Measurements from ENCODE around the gene INSM2. TPM values are rescaled to one million over a fixed set of nuclear protein-coding genes. Genes with fewer than 3 reads are reported as not detected.

INSM2 gene
- total and polyA plus RNA-seq, 2 donors (not counting 1 experiment from before 2014, with no cell fraction given): not detected

DNA sequence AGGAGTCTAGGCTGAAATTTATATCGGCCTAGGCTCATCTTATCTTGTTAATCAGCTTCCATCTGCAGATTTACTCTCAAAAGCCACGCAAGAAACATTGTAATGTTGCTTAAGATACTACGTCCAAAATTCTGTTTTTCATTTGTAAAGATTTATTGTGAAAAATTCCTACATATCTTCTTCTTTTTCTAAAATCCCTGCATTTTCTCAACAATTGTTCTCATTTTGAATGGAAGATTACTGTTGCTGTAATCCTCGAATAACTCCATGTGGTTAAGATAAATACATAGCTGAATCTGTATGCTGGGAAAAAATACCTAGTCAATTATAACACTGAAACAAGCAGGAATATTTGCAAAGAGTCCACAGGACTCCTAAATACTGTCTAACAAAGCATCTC is 15.6 kb downstream of the INSM2 start:
- H3K79me2 ChIP-seq (ENCODE audit: control insufficient read depth, insufficient read depth, low read length): no peaks in the 10 kb centered on the region
- ChIA-PET CTCF (no interaction called here), POLR2A (no interaction called here)
- no peak overlapping the region for H3K27ac ChIP-seq (ENCODE audit: low read length in 2 of 2)
- no peak overlapping the region for H3K4me3 ChIP-seq (ENCODE audit: control extremely low read depth in 1 of 5, extremely low read depth in 1 of 5, insufficient read depth in 1 of 5, low read depth in 2 of 5, low read length in 4 of 5)
- no peaks in the 10 kb centered on the region for H3K9me3 ChIP-seq (ENCODE audit: control extremely low read depth in 1 of 3, control insufficient read depth in 2 of 3, insufficient read depth in 1 of 3, low read length in 2 of 3)
- no peak overlapping the region for H3K4me2 ChIP-seq (replicated peaks; ENCODE audit: low read depth, low read length, poor library complexity, severe bottlenecking)
- no peak for DNase-seq
- no peaks in the 10 kb centered on the region for H4K20me1 ChIP-seq (ENCODE audit: control insufficient read depth, insufficient read depth, low read length, poor library complexity, severe bottlenecking)
- H2AFZ ChIP-seq (ENCODE audit: insufficient read depth, low read depth, low read length, poor library complexity, severe bottlenecking): no peak overlapping the region
- Mint-ChIP-seq H3K4me3 (no peak overlapping the region), H3K27ac (no peak overlapping the region), H3K9me3 (ENCODE audit: insufficient read depth) (no peaks in the 10 kb centered on the region), H3K27me3 (no peaks in the 10 kb centered on the region), H3K4me1 (no peaks in the 10 kb centered on the region)
- no peaks in the 10 kb centered on the region for H3K27me3 ChIP-seq (replicated peaks in 1 of 4; ENCODE audit: control extremely low read depth in 1 of 4, control insufficient read depth in 3 of 4, insufficient read depth in 4 of 4, low read length in 3 of 4)
- intact Hi-C loops (cut with micrococcal nuclease): no loop called here
- no peak for TF ChIP-seq EZH2 (IDR thresholded peaks at IDR 0.05; ENCODE audit: borderline replicate concordance, insufficient read depth, low read depth, low read length, poor library complexity, severe bottlenecking)
- TF ChIP-seq, protein P1, sequence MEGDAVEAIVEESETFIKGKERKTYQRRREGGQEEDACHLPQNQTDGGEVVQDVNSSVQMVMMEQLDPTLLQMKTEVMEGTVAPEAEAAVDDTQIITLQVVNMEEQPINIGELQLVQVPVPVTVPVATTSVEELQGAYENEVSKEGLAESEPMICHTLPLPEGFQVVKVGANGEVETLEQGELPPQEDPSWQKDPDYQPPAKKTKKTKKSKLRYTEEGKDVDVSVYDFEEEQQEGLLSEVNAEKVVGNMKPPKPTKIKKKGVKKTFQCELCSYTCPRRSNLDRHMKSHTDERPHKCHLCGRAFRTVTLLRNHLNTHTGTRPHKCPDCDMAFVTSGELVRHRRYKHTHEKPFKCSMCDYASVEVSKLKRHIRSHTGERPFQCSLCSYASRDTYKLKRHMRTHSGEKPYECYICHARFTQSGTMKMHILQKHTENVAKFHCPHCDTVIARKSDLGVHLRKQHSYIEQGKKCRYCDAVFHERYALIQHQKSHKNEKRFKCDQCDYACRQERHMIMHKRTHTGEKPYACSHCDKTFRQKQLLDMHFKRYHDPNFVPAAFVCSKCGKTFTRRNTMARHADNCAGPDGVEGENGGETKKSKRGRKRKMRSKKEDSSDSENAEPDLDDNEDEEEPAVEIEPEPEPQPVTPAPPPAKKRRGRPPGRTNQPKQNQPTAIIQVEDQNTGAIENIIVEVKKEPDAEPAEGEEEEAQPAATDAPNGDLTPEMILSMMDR (IDR thresholded peaks at IDR 0.05): no peak
- no peaks in the 10 kb centered on the region for H3K36me3 ChIP-seq (replicated peaks in 1 of 2; ENCODE audit: control extremely low read depth in 1 of 2, control insufficient read depth in 1 of 2, extremely low read depth in 1 of 2, insufficient read depth in 2 of 2, low read length in 1 of 2)
- H3K4me1 ChIP-seq (ENCODE audit: control insufficient read depth in 2 of 2, insufficient read depth in 2 of 2, low read length in 2 of 2): no peaks in the 10 kb centered on the region
- ATAC-seq (ENCODE audit: low read depth): no peak
- no CpG with 5 or more reads among the region's 4 CpGs for WGBS (ENCODE audit: insufficient coverage)
- H3K9ac ChIP-seq (ENCODE audit: low read length): no peak overlapping the region

DNA sequence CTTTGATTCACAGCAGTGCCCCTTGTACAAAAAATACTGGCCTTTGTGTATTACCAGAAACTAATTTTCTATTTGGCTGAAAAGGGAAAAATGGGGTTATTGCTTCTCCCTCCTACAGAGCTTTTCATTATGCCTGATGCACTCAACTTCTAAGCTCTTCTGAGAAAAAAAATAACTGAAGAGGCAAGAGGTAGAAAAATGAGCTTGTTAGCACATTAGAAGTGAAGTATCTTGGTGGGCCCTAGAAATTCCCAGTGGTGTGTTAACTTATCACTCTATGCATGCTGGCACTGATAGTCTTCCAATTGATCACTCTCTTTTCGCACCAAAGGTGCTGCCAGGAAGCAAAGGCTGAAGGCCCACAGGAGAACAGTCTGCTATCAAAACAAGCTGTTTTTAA is 17.1 kb downstream of the INSM2 start:
- TF ChIP-seq EZH2 (IDR thresholded peaks at IDR 0.05; ENCODE audit: borderline replicate concordance, insufficient read depth, low read depth, low read length, poor library complexity, severe bottlenecking): no peak
- DNase-seq: no peak
- Histone ChIP-seq H2AFZ (ENCODE audit: insufficient read depth, low read depth, low read length, poor library complexity, severe bottlenecking) (no peak overlapping the region), H3K9me3 (ENCODE audit: control extremely low read depth in 1 of 3, control insufficient read depth in 2 of 3, insufficient read depth in 1 of 3, low read length in 2 of 3) (no peaks in the 10 kb centered on the region), H3K36me3 (replicated peaks in 1 of 2; ENCODE audit: control extremely low read depth in 1 of 2, control insufficient read depth in 1 of 2, extremely low read depth in 1 of 2, insufficient read depth in 2 of 2, low read length in 1 of 2) (no peaks in the 10 kb centered on the region), H3K4me2 (replicated peaks; ENCODE audit: low read depth, low read length, poor library complexity, severe bottlenecking) (no peak overlapping the region), H3K4me3 (ENCODE audit: control extremely low read depth in 1 of 5, extremely low read depth in 1 of 5, insufficient read depth in 1 of 5, low read depth in 2 of 5, low read length in 4 of 5) (no peak overlapping the region), H4K20me1 (ENCODE audit: control insufficient read depth, insufficient read depth, low read length, poor library complexity, severe bottlenecking) (no peaks in the 10 kb centered on the region), H3K9ac (ENCODE audit: low read length) (no peak overlapping the region), H3K27me3 (replicated peaks in 1 of 4; ENCODE audit: control extremely low read depth in 1 of 4, control insufficient read depth in 3 of 4, insufficient read depth in 4 of 4, low read length in 3 of 4) (no peaks in the 10 kb centered on the region), H3K79me2 (ENCODE audit: control insufficient read depth, insufficient read depth, low read length) (no peaks in the 10 kb centered on the region), H3K27ac (ENCODE audit: low read length in 2 of 2) (no peak overlapping the region), H3K4me1 (ENCODE audit: control insufficient read depth in 2 of 2, insufficient read depth in 2 of 2, low read length in 2 of 2) (no peaks in the 10 kb centered on the region)
- H3K27me3 Mint-ChIP-seq: no peaks in the 10 kb centered on the region
- H3K27ac Mint-ChIP-seq: no peak overlapping the region
- H3K9me3 Mint-ChIP-seq (ENCODE audit: insufficient read depth): no peaks in the 10 kb centered on the region
- ChIA-PET POLR2A (no interaction called here), CTCF (no interaction called here)
- no peak overlapping the region for H3K4me3 Mint-ChIP-seq
- no CpG with 5 or more reads among the region's 1 CpG for WGBS (ENCODE audit: insufficient coverage)
- no peaks in the 10 kb centered on the region for H3K4me1 Mint-ChIP-seq
- intact Hi-C loops (cut with micrococcal nuclease): no loop called here
- ATAC-seq (ENCODE audit: low read depth): no peak
